ENCODE measurements around the gene PIP5K1B. TPM values are rescaled to one million over a fixed set of nuclear protein-coding genes. Genes with fewer than 3 reads are reported as not detected.

PIP5K1B gene
- total RNA-seq, 1 experiment from 2014 or later, result 10.3 TPM

- BruUV-seq (replicated peaks), result no TSS peak
- H3K4me3 ChIP-seq (ENCODE audit: low read depth, low read length), result no peak overlapping the region
- no peak for TF ChIP-seq CTCF (IDR thresholded peaks at IDR 0.05; ENCODE audit: insufficient read depth in 1 of 2, low read depth in 1 of 2, low read length in 1 of 2, severe bottlenecking in 1 of 2, unreplicated experiment in 1 of 2)
- DNase-seq, result no peak
- Mint-ChIP-seq H3K27me3 (ENCODE audit: insufficient read depth, unreplicated experiment) (no peaks in the 10 kb centered on the region), H3K4me3 (ENCODE audit: unreplicated experiment) (no peak overlapping the region), H3K36me3 (ENCODE audit: insufficient read depth, unreplicated experiment) (peaks cover 7% of the 10 kb centered on the region), H3K27ac (ENCODE audit: unreplicated experiment) (no peak overlapping the region), H3K9me3 (ENCODE audit: unreplicated experiment) (no peaks in the 10 kb centered on the region), H3K4me1 (ENCODE audit: low read depth, unreplicated experiment) (no peaks in the 10 kb centered on the region)
- no peaks in the 10 kb centered on the region for H3K36me3 ChIP-seq (ENCODE audit: control insufficient read depth, insufficient read depth, low read length)
- intact Hi-C loops (cut with micrococcal nuclease; ENCODE audit: unreplicated experiment), result no loop called here
- ChIA-PET POLR2A (no interaction called here), CTCF (no interaction called here)
- H3K9me3 ChIP-seq, result no peaks in the 10 kb centered on the region
- H3K4me1 ChIP-seq, result no peaks in the 10 kb centered on the region
- H3K27me3 ChIP-seq (replicated peaks; ENCODE audit: control insufficient read depth, insufficient read depth, low read length), result no peaks in the 10 kb centered on the region
Measured at GRCh38 chr9:68920921-68921320, 215.9 kb downstream of the PIP5K1B start.

- Histone ChIP-seq H3K36me3 (ENCODE audit: control insufficient read depth, insufficient read depth, low read length) (no peaks in the 10 kb centered on the region), H3K4me1 (no peaks in the 10 kb centered on the region), H3K4me3 (ENCODE audit: low read depth, low read length) (no peak overlapping the region), H3K9me3 (no peaks in the 10 kb centered on the region), H3K27me3 (replicated peaks; ENCODE audit: control insufficient read depth, insufficient read depth, low read length) (no peaks in the 10 kb centered on the region)
- TF ChIP-seq CTCF (IDR thresholded peaks at IDR 0.05; ENCODE audit: insufficient read depth in 1 of 2, low read depth in 1 of 2, low read length in 1 of 2, severe bottlenecking in 1 of 2, unreplicated experiment in 1 of 2), result no peak
- no TSS peak for BruUV-seq (replicated peaks)
- Mint-ChIP-seq H3K4me3 (ENCODE audit: unreplicated experiment) (no peak overlapping the region), H3K4me1 (ENCODE audit: low read depth, unreplicated experiment) (no peaks in the 10 kb centered on the region), H3K27me3 (ENCODE audit: insufficient read depth, unreplicated experiment) (no peaks in the 10 kb centered on the region), H3K27ac (ENCODE audit: unreplicated experiment) (no peak overlapping the region), H3K36me3 (ENCODE audit: insufficient read depth, unreplicated experiment) (peaks cover 7% of the 10 kb centered on the region), H3K9me3 (ENCODE audit: unreplicated experiment) (no peaks in the 10 kb centered on the region)
- ChIA-PET POLR2A (no interaction called here), CTCF (no interaction called here)
- no peak for DNase-seq
- intact Hi-C loops (cut with micrococcal nuclease; ENCODE audit: unreplicated experiment), result no loop called here
Measured at GRCh38 chr9:68923480-68923879, 218.4 kb downstream of the PIP5K1B start.

GRCh38 chr9:68925175-68925574, 220.1 kb downstream of the PIP5K1B start:
- no peak overlapping the region for H3K27ac Mint-ChIP-seq (ENCODE audit: unreplicated experiment)
- CTCF ChIA-PET, result no interaction called here

More at GRCh38 chr9:68925175-68925574, 220.1 kb downstream of the PIP5K1B start:
- Mint-ChIP-seq H3K27me3 (ENCODE audit: insufficient read depth, unreplicated experiment) (no peaks in the 10 kb centered on the region), H3K9me3 (ENCODE audit: unreplicated experiment) (no peaks in the 10 kb centered on the region), H3K4me3 (ENCODE audit: unreplicated experiment) (no peak overlapping the region), H3K36me3 (ENCODE audit: insufficient read depth, unreplicated experiment) (peaks cover 7% of the 10 kb centered on the region), H3K4me1 (ENCODE audit: low read depth, unreplicated experiment) (no peaks in the 10 kb centered on the region)
- Histone ChIP-seq H3K9me3 (no peaks in the 10 kb centered on the region), H3K36me3 (ENCODE audit: control insufficient read depth, insufficient read depth, low read length) (no peaks in the 10 kb centered on the region), H3K27me3 (replicated peaks; ENCODE audit: control insufficient read depth, insufficient read depth, low read length) (no peaks in the 10 kb centered on the region), H3K4me3 (ENCODE audit: low read depth, low read length) (no peak overlapping the region), H3K4me1 (no peaks in the 10 kb centered on the region)
- no peak for TF ChIP-seq CTCF (IDR thresholded peaks at IDR 0.05; ENCODE audit: insufficient read depth in 1 of 2, low read depth in 1 of 2, low read length in 1 of 2, severe bottlenecking in 1 of 2, unreplicated experiment in 1 of 2)
- DNase-seq, result no peak
- intact Hi-C loops (cut with micrococcal nuclease; ENCODE audit: unreplicated experiment), result no loop called here
- no TSS peak for BruUV-seq (replicated peaks)
- POLR2A ChIA-PET, result no interaction called here

All from Caco-2 (cell line).